ENCODE results near the gene TRAPPC12. TPM values are rescaled to one million over a fixed set of nuclear protein-coding genes. Genes with fewer than 3 reads are reported as not detected.

TRAPPC12 gene
- total and polyA plus RNA-seq, 8 donors: 83.0 to 119 (median 100.0) TPM

DNA sequence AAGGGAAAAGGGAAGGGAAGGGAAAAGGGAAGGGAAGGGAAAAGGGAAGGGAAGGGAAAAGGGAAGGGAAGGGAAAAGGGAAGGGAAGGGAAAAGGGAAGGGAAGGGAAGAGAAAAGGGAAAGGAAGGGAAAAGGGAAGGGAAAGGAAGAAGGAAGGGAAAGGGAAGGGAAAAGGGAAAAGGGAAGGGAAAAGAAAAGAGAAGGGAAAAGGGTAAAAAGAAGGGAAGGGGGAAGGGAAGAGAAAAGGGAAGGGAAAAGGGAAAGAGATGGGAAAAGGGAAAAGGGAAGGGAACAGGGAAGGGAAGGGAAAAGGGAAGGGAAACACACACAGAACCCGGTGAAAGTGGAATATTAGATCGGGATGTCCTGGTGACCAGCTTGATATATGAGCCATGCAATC, 42.6 kb upstream of the TRAPPC12 start:
- H3K27me3 ChIP-seq: no peaks in the 10 kb centered on the region
- peaks cover 0 to 33% of the 10 kb centered on the region in 2 donors for H3K36me3 ChIP-seq
- TF ChIP-seq, protein P1, sequence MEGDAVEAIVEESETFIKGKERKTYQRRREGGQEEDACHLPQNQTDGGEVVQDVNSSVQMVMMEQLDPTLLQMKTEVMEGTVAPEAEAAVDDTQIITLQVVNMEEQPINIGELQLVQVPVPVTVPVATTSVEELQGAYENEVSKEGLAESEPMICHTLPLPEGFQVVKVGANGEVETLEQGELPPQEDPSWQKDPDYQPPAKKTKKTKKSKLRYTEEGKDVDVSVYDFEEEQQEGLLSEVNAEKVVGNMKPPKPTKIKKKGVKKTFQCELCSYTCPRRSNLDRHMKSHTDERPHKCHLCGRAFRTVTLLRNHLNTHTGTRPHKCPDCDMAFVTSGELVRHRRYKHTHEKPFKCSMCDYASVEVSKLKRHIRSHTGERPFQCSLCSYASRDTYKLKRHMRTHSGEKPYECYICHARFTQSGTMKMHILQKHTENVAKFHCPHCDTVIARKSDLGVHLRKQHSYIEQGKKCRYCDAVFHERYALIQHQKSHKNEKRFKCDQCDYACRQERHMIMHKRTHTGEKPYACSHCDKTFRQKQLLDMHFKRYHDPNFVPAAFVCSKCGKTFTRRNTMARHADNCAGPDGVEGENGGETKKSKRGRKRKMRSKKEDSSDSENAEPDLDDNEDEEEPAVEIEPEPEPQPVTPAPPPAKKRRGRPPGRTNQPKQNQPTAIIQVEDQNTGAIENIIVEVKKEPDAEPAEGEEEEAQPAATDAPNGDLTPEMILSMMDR (IDR thresholded peaks at IDR 0.05): no peak
- H3K4me3 ChIP-seq: no peak overlapping the region
- no peaks in the 10 kb centered on the region for H3K9me3 ChIP-seq
- DNase-seq (no peak), ATAC-seq (no peak)
- H3K27ac ChIP-seq: no peak overlapping the region
- intact Hi-C loops (cut with DNase I): no loop called here
- no peaks in the 10 kb centered on the region for H3K4me1 ChIP-seq

DNA sequence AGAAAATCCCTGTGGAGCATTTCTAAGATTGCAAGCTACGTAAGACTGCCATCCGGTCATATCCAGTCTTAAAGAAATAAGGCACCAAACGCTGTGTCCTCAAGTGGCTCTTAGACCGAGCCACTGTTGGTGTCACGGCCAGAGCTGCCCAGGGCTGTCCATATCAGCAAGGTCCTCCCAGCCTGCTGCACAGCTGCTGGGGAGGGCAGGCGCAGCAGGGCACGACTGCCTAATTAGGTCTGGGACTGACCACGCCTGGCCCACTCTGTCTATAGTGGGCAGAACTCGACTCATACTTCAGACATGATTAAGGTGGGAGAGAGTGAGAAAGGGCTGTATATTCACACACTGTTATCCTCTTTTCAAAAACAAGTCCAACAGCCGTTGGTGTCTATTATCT, 41.2 kb upstream of the TRAPPC12 start:
- H3K27ac ChIP-seq: no peak overlapping the region
- H3K9me3 ChIP-seq: no peaks in the 10 kb centered on the region
- TF ChIP-seq, protein P1 (IDR thresholded peaks at IDR 0.05): no peak
- no peaks in the 10 kb centered on the region for H3K4me1 ChIP-seq
- intact Hi-C loops (cut with DNase I): no loop called here
- no peak for DNase-seq
- H3K27me3 ChIP-seq: no peaks in the 10 kb centered on the region
- peaks cover 0 to 23% of the 10 kb centered on the region in 2 donors for H3K36me3 ChIP-seq
- no peak overlapping the region for H3K4me3 ChIP-seq
- no peak for ATAC-seq

DNA sequence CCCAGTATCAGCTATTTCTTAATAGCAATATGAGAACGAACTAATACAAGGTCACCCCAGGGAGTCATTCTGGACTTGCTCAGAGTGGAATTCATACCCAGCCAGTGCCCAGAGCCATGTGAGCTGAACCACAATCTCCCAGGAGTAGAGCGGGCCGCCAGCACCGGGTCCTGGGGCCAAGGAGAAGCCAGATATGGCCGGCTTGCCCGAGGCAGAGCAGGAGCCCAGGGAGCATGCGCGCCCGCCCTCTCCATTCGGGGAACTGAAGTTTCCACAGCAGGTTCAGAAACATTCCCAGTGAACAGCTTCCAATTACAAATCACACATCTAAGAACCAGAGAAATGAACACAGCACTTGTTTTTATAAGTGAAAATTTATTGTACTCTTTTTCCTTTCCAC, 39.4 kb upstream of the TRAPPC12 start:
- intact Hi-C loops (cut with DNase I): no loop called here
- TF ChIP-seq, protein P1 (IDR thresholded peaks at IDR 0.05): no peak
- Histone ChIP-seq H3K27me3 (no peaks in the 10 kb centered on the region), H3K4me1 (no peaks in the 10 kb centered on the region), H3K27ac (no peak overlapping the region), H3K4me3 (no peak overlapping the region), H3K36me3 (peaks cover 0 to 19% of the 10 kb centered on the region in 2 donors), H3K9me3 (no peaks in the 10 kb centered on the region)
- ATAC-seq (no peak), DNase-seq (no peak)

DNA sequence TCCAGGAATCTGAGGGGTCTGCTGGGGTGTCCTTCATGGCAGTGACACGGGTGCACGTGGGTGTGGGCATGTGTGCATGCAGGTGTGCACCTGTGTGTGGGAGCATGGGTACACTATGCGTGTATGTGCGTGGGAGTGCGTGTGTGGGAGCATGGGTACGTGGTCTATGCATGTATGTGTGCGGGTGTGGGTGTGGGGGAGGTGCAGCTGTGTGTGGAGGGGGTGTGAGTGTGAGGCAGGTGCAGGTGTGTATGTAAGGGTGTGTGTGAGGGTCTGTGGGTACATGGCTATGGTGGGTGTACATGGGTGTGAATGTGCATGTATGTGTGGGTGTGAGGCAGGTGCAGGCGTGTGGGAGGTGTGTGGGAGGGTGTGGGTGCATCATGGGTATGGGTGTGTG, 38.2 kb upstream of the TRAPPC12 start:
- Histone ChIP-seq H3K4me3 (no peak overlapping the region), H3K9me3 (no peaks in the 10 kb centered on the region), H3K27me3 (no peaks in the 10 kb centered on the region), H3K27ac (no peak overlapping the region), H3K4me1 (no peaks in the 10 kb centered on the region), H3K36me3 (peaks cover 0 to 23% of the 10 kb centered on the region in 2 donors)
- ATAC-seq: no peak
- TF ChIP-seq, protein P1 (IDR thresholded peaks at IDR 0.05): no peak
- DNase-seq: no peak
- intact Hi-C loops (cut with DNase I): no loop called here

DNA sequence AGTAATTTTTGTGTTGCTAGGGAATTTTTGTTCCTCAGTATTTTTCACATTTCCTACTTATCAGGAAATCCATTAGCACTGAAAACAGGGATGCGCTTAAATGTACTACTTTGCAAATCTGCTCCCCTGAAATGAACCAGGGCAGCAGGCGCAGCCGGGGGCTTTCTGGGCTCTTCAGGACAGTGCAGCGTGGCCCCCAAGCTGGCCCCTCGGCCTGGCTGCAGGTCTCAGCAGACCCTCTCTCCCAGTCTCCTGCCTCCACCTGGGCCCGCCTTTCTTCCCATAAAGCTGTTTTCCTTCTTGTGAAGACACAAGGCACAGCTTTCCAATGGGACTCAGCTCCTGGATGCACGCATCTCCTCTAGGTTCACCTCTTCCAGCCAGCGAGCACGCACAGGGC, 37.2 kb upstream of the TRAPPC12 start:
- intact Hi-C loops (cut with DNase I): no loop called here
- H3K4me3 ChIP-seq: no peak overlapping the region

More for the DNA sequence above, 37.2 kb upstream of the TRAPPC12 start:
- Histone ChIP-seq H3K27ac (no peak overlapping the region), H3K27me3 (no peaks in the 10 kb centered on the region), H3K4me1 (no peaks in the 10 kb centered on the region), H3K9me3 (no peaks in the 10 kb centered on the region), H3K36me3 (peaks cover 0 to 25% of the 10 kb centered on the region in 2 donors)
- DNase-seq: no peak
- ATAC-seq: no peak
- TF ChIP-seq, protein P1 (IDR thresholded peaks at IDR 0.05): no peak

All from left lung (tissue), 10 donors.